GM19193 (cell line): Measurements from ENCODE around the gene POTEB3.
"Not testable (repeated sequence)": the region's sequence is repeated elsewhere in the genome, so short reads cannot be mapped to it uniquely, and the experiment has no call there.

Source experiments
- POLR2A ChIP-seq: IDR thresholded peaks from 4 replicates; pipeline ENCODE4 v1.6.1; 2011; ENCODE audit not compliant: insufficient read depth, insufficient read length; ENCODE audit errors: extremely low read depth

The POTEB3 gene

GRCh38 chr15:21440399-21440798, at the start of gene POTEB3:
POTEB3 (minus strand) TSS chr15:21440499; CDS start chr15:21440011, 488 bp downstream.
- TF ChIP-seq POLR2A = not testable (repeated sequence)
